Skin epidermis (tissue), 12 donors: ENCODE results near the gene ERBIN.
"Not testable (repeated sequence)": the region's sequence is repeated elsewhere in the genome, so short reads cannot be mapped to it uniquely, and the experiment has no call there.

Experiments used
- H3K27ac ChIP-seq, 21 experiments: fragments of 200-600 bp; sonication (generic) in 11 of 21; one replicate each; pipeline ENCODE4 v1.5.0; 2020; ENCODE audit warnings: mild to moderate bottlenecking in 3 of 21, inconsistent platforms in 2 of 21, moderate library complexity in 2 of 21
- H3K4me3 ChIP-seq, 7 experiments: fragments of 200-600 bp; sonication (generic) in 2 of 7; one replicate each; pipeline ENCODE4 v1.5.0; 2020; ENCODE audit warnings: inconsistent platforms in 2 of 7, mild to moderate bottlenecking in 2 of 7, moderate library complexity in 1 of 7

The ERBIN gene

GRCh38 chr5:65955746-65956145, 29.4 kb downstream of the ERBIN start:
- no peak overlapping the region for H3K27ac ChIP-seq
- H3K4me3 ChIP-seq, result no peak overlapping the region

- not testable (repeated sequence) for H3K4me3 ChIP-seq, H3K27ac ChIP-seq
Observed at GRCh38 chr5:65957703-65958102, 31.3 kb downstream of the ERBIN start.

DNA sequence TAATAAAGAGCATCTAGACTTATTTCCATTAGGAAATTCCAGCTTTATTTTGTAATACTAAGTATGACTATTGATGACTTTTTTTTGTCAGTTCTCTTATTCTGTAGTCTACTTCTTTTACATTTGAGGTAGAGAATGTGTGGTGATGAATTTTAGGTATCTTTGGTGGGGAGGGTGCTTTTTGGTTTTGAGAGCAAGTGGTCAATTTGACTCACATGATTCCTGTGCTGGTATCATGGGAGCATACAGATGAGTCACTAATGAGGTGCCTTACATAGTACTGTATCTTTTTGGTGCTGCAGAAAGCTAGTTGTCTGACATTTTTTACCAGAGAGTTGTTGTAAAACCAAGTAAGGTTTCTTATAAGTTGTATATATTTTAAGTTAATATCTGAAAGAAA, 35.3 kb downstream of the ERBIN start:
- Histone ChIP-seq H3K27ac (no peak overlapping the region), H3K4me3 (no peak overlapping the region)

- H3K4me3 ChIP-seq, result no peak overlapping the region
Observed at GRCh38 chr5:65967288-65968066, 41.1 kb downstream of the ERBIN start.

GRCh38 chr5:65969539-65970393, 43.4 kb downstream of the ERBIN start:
- no peak overlapping the region for H3K27ac ChIP-seq
- H3K4me3 ChIP-seq, result no peak overlapping the region

More at GRCh38 chr5:65967288-65968066, 41.1 kb downstream of the ERBIN start:
- H3K27ac ChIP-seq, result no peak overlapping the region

GRCh38 chr5:65970481-65971367, 44.3 kb downstream of the ERBIN start:
- no peak overlapping the region for H3K4me3 ChIP-seq
- no peak overlapping the region for H3K27ac ChIP-seq

GRCh38 chr5:65971643-65972042, 45.3 kb downstream of the ERBIN start:
- H3K27ac ChIP-seq, result no peak overlapping the region

DNA sequence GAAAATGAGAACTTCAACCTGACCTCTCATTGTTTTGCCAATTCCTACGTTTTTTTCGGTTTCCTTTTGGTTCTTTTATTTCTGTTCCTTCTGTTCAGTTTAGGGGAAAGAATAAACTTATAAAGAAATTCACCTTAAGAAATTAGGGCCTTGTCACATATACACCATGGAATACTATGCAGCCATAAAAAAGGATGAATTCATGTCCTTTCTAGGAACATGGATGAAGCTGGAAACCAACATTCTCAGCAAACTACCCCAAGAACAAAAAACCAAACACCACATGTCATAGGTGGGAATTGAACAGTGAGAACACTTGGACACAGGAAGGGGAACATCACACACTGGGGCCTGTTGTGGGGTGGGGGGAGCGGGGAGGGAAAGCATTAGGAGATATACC, 46.5 kb downstream of the ERBIN start:
- not testable (repeated sequence) for H3K4me3 ChIP-seq, H3K27ac ChIP-seq

More at GRCh38 chr5:65971643-65972042, 45.3 kb downstream of the ERBIN start:
- H3K4me3 ChIP-seq, result no peak overlapping the region

DNA sequence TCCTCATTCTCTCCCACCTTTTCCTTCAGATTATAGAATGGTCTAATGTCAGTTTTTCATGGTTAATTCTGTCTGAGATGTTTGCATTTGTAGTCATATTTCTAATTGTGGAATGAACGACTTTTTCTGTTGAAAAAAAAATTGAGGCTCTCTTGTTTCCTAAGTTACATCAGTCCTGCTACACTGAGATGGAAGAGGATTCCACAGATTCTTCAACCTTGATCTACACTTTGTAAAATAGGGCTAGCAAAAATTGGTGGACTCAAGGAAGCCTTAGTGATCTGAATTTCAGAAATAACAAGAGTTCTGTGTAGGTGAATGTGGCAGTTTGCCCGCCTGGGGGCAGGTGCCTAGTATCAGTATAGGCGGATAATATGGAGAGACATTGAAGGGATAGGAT, 51.9 kb downstream of the ERBIN start:
- Histone ChIP-seq H3K27ac (no peak overlapping the region), H3K4me3 (no peak overlapping the region)

- no peak overlapping the region for H3K27ac ChIP-seq
- H3K4me3 ChIP-seq, result no peak overlapping the region
Observed at GRCh38 chr5:65981548-65981947, 55.2 kb downstream of the ERBIN start.

GRCh38 chr5:65981969-65982619, 55.7 kb downstream of the ERBIN start:
- Histone ChIP-seq H3K4me3 (no peak overlapping the region), H3K27ac (no peak overlapping the region)

- no peak overlapping the region for H3K27ac ChIP-seq
- H3K4me3 ChIP-seq, result no peak overlapping the region
Observed at GRCh38 chr5:65982635-65983034, 56.3 kb downstream of the ERBIN start.

DNA sequence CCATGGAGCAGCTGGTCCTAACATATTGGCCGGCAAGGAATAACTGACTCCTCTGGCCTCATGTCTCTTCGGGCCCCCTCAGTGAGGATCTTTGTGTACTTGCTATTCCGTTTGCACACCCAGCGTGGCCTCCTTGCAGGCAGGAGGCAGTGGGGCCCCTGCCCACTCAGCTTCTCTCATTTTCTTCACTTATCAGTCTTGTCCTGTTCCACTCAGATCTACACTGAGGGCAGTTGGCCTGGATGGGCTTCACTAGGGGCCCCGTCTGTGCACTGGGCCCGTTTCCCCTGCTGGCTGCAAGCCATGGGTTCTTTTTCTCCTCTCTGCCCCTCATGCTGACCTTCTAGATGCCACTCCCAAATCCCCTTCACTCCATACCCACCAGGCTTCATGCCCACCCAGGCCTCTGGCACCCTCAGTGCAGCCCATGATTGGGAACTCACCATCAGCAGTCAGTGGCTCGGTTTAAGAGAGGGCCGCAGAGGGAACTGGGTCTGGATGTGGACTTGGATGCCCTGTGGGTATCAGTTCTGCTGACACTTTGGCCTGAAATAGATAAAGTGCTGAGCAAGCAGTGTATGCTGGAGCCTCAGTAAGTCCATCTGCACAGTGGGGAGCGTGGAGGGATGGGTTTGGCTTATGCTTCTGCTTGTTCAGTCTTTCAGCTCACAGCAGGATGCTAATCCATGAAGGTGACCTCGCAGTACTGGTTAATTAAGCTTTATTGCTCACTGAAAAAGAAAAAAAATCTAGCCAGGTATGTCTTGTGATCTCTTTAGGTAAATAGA, 57.9 kb downstream of the ERBIN start:
- H3K4me3 ChIP-seq, result no peak overlapping the region
- no peak overlapping the region for H3K27ac ChIP-seq

- no peak overlapping the region for H3K27ac ChIP-seq
- no peak overlapping the region for H3K4me3 ChIP-seq
Observed at GRCh38 chr5:65986050-65986451, 59.7 kb downstream of the ERBIN start.

DNA sequence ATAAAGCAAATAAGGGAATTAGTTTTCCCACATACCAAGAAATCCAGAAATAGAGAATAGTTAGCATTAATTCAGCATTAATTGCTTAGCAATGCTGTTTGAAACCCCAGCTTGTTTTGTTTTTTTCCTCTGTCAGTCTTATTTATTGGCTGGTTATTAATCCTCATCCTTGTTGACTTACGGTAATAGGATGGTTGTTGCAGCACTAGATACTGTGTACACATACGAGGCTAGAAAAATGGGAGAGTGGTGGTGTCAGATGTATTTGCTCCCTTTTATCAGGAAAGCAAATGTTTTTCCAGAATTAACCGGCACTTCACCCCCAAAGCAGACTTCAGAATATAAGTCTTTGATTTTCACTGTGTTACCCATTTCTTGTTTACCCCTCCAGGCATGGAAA, 60.4 kb downstream of the ERBIN start:
- Histone ChIP-seq H3K4me3 (no peak overlapping the region), H3K27ac (no peak overlapping the region)

DNA sequence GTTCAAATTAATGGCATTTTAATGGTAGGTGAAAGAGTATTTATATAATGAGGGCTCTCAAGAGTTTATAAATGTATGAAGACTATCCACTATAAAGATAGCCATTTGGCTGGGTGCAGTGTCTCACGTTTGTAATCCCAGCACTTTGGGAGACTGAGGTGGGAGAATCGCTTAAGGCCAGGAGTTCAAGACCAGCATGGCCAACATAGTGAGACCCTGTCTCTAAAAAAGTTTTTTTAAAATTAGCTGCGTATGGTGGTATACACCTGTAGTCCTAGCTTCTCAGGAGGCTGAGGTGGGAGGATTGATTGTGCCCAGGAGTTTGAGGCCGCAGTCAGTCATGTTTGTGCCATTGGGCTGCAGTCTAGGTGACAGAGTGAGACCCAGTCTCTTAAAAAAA, 61.6 kb downstream of the ERBIN start:
- no peak overlapping the region for H3K27ac ChIP-seq
- no peak overlapping the region for H3K4me3 ChIP-seq

GRCh38 chr5:65989158-65989557, 62.8 kb downstream of the ERBIN start:
- H3K4me3 ChIP-seq, result no peak overlapping the region

DNA sequence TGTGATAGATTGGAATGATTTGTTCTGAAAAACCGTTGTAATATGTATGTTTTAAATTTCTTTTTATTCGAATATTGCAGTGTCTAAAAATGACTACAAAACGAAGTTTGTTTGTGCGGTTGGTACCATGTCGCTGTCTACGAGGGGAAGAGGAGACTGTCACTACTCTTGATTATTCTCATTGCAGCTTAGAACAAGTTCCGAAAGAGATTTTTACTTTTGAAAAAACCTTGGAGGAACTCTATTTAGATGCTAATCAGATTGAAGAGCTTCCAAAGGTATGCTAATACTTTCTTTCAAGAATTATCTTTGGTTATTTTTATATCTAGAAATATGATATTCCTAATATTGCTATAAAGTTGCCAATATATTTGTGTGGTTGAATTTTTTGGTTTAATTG, 66.3 kb downstream of the ERBIN start:
- H3K27ac ChIP-seq, result no peak overlapping the region
- no peak overlapping the region for H3K4me3 ChIP-seq

More at GRCh38 chr5:65989158-65989557, 62.8 kb downstream of the ERBIN start:
- no peak overlapping the region for H3K27ac ChIP-seq
